ENCODE results near the gene MSL1. TPM values are rescaled to one million over a fixed set of nuclear protein-coding genes. Genes with fewer than 3 reads are reported as not detected.

MSL1 gene
- total and polyA plus RNA-seq, 2 of the 13 experiments (the other 11 are each of a cell fraction or from before 2014, with no cell fraction given), result 63.8 to 88.5 TPM

DNA sequence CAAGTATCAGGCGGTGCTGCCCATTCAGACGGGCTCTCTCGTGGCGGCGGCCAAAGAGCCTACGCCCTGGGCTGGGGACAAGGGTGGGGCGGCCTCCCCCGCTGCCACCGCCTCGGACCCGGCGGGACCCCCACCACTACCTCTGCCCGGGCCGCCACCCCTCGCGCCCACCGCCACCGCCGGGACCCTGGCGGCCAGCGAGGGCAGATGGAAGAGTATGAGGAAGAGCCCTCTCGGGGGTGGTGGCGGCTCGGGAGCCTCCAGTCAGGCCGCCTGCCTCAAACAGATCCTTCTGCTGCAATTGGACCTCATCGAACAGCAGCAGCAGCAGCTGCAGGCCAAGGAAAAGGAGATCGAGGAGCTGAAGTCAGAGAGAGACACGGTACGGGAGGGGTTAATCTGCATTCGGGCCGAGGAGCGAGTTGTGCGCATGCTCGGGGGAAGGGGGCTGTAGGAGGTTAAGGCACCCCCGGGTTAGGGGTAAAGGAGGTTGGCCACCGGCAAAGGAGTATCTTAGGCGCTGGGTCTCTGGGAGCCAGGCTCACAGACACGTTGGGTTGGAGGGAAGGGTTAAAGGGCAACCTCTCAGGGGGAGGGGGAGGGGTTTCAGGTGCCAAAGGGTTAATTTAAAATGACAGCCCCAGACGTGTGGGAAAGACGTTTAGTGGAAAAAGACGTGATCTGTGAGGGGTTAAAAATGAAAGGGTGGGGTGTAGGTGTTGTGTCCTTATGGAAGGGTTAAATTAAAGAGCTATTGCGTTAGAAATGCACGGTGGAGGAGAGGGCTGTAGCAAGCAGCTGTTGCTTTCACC, 1.4 kb downstream of the MSL1 start:
- WGBS (ENCODE audit: low lambda C conversion rate), result 1% methylated on average over 27 of the region's 43 CpGs
- peaks cover 38% of the 10 kb centered on the region for H3K4me1 ChIP-seq (ENCODE audit: insufficient read depth, low read length)
- POLR2A ChIA-PET, result interaction anchor here (0.8 to 11.1 kb wide), 8 partner anchors 10 to 52 kb away, joined by 3 to 150 read pairs (median 6); partner anchors contain the start of genes CASC3 and NR1D1
- H3K27me3 ChIP-seq (ENCODE audit: control insufficient read depth in 1 of 2, insufficient read depth in 2 of 2, low read length in 2 of 2), result no peaks in the 10 kb centered on the region; a peak in 1 of 5 replicates
- intact Hi-C loops (cut with micrococcal nuclease; ENCODE audit: unreplicated experiment) (loop anchor here (1.0 kb wide), 1 partner anchor 10 kb away; no protein-coding TSS in a partner anchor), in situ Hi-C loops (cut with HindIII; ENCODE audit: extremely low pct_ligation_motif_present, low pct_unique_long_range_greater_than_20kb) (no loop called here)
- FAIRE-seq (peak; percentile 79), ATAC-seq (peak; percentile 30), DNase-seq (ENCODE audit: low spot score) (no peak)
- H3K4me2 ChIP-seq (ENCODE audit: low read depth, low read length), result peak overlapping the region; percentile 91
- BruUV-seq (replicated peaks), result no TSS peak
- no peak overlapping the region for H2AFZ ChIP-seq (ENCODE audit: low read length)
- peaks cover 11 to 23% of the 10 kb centered on the region in 2 experiments for H3K36me3 ChIP-seq (replicated peaks in 1 of 2; ENCODE audit: control insufficient read depth in 1 of 2, insufficient read depth in 2 of 2, low read length in 2 of 2)
- peak overlapping the region; percentile 97 for H3K9ac ChIP-seq (ENCODE audit: insufficient read depth, low read depth, low read length)
- H3K27ac ChIP-seq (ENCODE audit: extremely low read length, insufficient read depth, low read length), result peak overlapping the region; percentile 74
- H3K79me2 ChIP-seq (ENCODE audit: insufficient read depth, low read length), result peaks cover 56% of the 10 kb centered on the region
- no peaks in the 10 kb centered on the region for H3K9me3 ChIP-seq (ENCODE audit: low read length)
- H3K4me3 ChIP-seq (replicated peaks in 1 of 3; ENCODE audit: insufficient read depth in 1 of 3, low read depth in 2 of 3, low read length in 3 of 3), result peak overlapping the region; percentile 91 to 98 (median 97)
- CTCF ChIA-PET (ENCODE audit: low intra/inter-chr PET ratio, low total read pairs), result interaction anchor here (2.0 kb wide), 1 partner anchor 10 kb away, joined by 12 read pairs; no protein-coding TSS in a partner anchor
- H4K20me1 ChIP-seq (ENCODE audit: insufficient read depth, low read length), result peaks cover 26% of the 10 kb centered on the region
- no peak for TF ChIP-seq ZNF564 (CRISPR knock-in tag; IDR thresholded peaks at IDR 0.05)
- no peak for TF ChIP-seq ATF2 (CRISPR knock-in tag; IDR thresholded peaks at IDR 0.05)
- TF ChIP-seq, protein P1, sequence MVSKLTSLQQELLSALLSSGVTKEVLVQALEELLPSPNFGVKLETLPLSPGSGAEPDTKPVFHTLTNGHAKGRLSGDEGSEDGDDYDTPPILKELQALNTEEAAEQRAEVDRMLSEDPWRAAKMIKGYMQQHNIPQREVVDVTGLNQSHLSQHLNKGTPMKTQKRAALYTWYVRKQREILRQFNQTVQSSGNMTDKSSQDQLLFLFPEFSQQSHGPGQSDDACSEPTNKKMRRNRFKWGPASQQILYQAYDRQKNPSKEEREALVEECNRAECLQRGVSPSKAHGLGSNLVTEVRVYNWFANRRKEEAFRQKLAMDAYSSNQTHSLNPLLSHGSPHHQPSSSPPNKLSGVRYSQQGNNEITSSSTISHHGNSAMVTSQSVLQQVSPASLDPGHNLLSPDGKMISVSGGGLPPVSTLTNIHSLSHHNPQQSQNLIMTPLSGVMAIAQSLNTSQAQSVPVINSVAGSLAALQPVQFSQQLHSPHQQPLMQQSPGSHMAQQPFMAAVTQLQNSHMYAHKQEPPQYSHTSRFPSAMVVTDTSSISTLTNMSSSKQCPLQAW (CRISPR knock-in tag; IDR thresholded peaks at IDR 0.05), result peak; percentile 60; the same call in 1 of the 2 replicates
- TF ChIP-seq, protein P2, sequence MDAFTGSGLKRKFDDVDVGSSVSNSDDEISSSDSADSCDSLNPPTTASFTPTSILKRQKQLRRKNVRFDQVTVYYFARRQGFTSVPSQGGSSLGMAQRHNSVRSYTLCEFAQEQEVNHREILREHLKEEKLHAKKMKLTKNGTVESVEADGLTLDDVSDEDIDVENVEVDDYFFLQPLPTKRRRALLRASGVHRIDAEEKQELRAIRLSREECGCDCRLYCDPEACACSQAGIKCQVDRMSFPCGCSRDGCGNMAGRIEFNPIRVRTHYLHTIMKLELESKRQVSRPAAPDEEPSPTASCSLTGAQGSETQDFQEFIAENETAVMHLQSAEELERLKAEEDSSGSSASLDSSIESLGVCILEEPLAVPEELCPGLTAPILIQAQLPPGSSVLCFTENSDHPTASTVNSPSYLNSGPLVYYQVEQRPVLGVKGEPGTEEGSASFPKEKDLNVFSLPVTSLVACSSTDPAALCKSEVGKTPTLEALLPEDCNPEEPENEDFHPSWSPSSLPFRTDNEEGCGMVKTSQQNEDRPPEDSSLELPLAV (CRISPR knock-in tag; conservative IDR thresholded peaks at IDR 0.05; ENCODE audit: low read depth), result no peak
- TF ChIP-seq DPF2 (CRISPR knock-in tag; IDR thresholded peaks at IDR 0.05; ENCODE audit: borderline replicate concordance, low read depth), result no peak
- no peak for TF ChIP-seq HHEX (CRISPR knock-in tag; IDR thresholded peaks at IDR 0.05)
- TF ChIP-seq ZNF570 (CRISPR knock-in tag; IDR thresholded peaks at IDR 0.05; ENCODE audit: borderline replicate concordance), result no peak
- TF ChIP-seq ZNF382 (CRISPR knock-in tag; IDR thresholded peaks at IDR 0.05; ENCODE audit: borderline replicate concordance), result no peak
- 0 out of 2 replicates have a peak, but pooled peaks have one; percentile 6 for TF ChIP-seq HNF4A (CRISPR knock-in tag; IDR thresholded peaks at IDR 0.05)
- no peak for TF ChIP-seq HNRNPLL (IDR thresholded peaks at IDR 0.05; ENCODE audit: low read depth, low read length, poor library complexity, severe bottlenecking)
- TF ChIP-seq ZNF652 (CRISPR knock-in tag; IDR thresholded peaks at IDR 0.05; ENCODE audit: borderline replicate concordance, low read depth), result peak; percentile 99
- TF ChIP-seq ZNF160 (CRISPR knock-in tag; IDR thresholded peaks at IDR 0.05), result no peak
- TF ChIP-seq NR2C2 (CRISPR knock-in tag; IDR thresholded peaks at IDR 0.05; ENCODE audit: borderline replicate concordance), result peak; percentile 85
- no peak for TF ChIP-seq CEBPG (CRISPR knock-in tag; IDR thresholded peaks at IDR 0.05)
- TF ChIP-seq IRX3 (CRISPR knock-in tag; IDR thresholded peaks at IDR 0.05; ENCODE audit: borderline replicate concordance, low read depth), result 0 out of 2 replicates have a peak, but pooled peaks have one; percentile 61
